Head of caudate nucleus (tissue), 42 donors: ENCODE data around the gene DCLK2.
A peak's percentile ranks its signal among the peaks of the same experiment; 100 is the strongest.

Experiments used
- DNase-seq, 42 donors: peaks; one replicate each; pipeline versions ENCODE4 v3.0.0 to v3.0.0-alpha.2; 2020 to 2021; ENCODE audit warnings: mixed read lengths in 7 of 42
- intact Hi-C: fragments of 100-400 bp; cut with DNase I; formaldehyde crosslinking; loops from one replicate; pipeline ENCODE4 v1.15.0; 2022

Gene DCLK2

DNA sequence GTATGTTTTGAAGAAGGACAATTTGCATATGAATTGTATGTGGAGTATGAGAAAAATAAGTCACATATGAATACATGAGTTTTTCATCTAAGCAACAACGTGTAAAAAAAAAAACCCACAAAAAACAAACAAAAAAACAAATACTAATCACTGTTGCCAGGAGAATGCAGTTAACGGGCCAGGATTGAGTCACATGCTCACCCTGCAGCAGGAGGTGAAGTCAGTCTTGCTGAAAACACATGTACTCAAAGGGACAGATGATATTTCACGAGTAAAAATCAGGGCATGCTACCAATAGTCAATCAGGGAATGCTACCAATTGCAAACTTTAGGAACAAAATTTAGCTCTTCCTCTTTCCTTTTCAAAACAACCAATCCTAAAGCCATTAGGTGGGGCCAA is 10.4 kb upstream of the DCLK2 start:
- no peak for DNase-seq
- intact Hi-C loops: no loop called here

DNA sequence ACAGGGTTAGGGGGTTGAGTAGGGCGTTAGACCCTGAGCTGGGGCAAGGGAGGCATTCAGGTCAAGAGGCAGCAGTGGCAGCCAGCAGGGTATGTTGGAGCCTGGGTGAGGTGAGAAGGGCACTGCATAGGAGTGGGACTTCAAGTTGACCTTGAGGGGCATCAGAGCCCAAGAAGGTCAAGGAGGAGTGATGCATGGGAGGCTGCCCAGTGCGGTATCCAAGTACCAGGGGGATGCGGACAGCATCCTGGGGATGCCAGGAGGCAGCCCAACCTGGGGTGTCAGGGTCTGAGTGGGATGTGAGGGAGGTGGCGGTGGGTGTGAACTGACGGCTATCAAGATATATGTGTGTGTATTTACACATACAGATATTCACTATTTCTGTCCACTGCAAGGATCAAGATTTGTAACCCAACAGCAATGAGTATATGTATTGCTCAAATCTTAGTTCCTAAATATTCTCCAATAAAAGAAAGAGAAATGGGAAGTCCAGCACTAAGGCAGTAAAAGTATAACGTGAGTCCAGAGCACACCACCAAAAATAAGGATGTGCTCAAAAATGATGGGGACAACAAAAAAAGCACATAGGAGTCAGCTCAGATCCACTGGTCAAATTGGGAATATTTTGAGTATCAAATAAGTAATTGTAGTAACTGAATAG is 9.8 kb upstream of the DCLK2 start:
- no peak for DNase-seq
- intact Hi-C loops: no loop called here

DNA sequence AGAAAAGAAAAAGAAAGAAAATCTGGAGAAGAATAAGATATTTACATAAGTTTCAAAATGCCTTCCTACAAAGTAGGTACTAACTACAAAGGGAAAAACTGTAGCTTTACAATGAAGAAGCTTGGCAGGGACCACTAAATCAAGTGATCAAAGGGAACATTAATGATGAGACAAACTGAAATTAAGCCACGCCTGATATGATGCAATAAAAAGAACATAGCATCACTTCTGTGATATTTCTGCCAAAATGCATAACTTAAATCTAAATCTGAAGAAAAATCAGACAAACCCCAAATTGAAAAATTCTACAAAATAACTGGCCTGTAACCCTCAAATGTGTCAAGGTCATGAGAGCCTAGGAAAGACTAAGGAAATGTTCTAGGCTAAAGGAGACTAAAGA is 8.9 kb upstream of the DCLK2 start:
- intact Hi-C loops: no loop called here

DNA sequence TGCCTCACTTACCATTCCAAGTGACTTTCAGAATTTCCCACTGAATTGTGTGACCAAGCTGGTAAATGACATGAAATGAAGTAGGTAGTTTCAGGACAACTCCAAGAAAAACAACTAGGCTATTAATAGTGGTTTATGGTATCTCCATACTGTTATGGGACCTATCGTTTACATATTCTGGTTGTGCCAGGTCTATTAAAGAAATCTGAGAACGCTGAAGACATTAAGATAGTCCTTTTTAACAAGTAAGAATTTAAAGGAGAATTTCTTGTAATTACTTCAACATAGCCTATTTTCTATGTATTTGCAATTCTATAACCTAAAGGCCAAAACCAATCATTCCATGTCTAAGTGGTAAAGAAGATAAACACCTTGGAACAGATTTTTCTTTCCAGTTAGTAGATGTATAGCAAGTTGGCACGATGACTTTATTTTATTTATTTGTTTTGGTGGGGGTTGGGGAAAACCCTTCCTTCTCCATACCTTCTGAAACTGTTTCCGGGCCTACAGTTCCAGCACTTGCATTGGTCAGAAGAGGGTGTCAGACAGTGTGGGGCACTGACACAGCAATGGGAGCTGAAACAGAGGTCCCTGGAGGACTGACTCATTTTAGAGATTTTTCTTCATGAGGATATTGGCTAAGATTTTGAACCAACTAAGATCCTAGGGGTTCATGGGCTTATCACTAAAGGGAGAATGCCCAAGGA is 7.6 kb upstream of the DCLK2 start:
- intact Hi-C loops: loop anchor here (10.0 kb wide), 1 partner anchor 144 kb away; no protein-coding TSS in a partner anchor
- no peak for DNase-seq

More for the DNA sequence above, 8.9 kb upstream of the DCLK2 start:
- no peak for DNase-seq

DNA sequence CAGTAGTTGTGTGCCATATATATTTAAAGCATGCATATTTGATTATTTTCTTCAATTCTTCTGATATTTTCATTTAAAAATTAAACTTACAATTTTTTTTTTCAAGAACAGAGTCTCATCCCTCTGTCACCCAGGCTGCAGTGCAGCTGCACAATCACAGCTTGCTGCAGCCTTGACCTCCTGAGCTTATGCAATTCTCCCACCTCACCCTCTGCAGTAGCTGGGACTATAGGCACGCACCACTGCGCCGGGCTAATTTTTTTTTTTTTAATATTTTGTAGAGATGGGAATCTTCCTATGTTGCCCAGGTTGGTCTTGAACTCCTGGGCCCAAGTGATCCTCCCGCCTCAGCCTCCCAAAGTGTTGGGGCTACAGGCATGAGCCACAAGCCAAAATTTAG is 5.8 kb upstream of the DCLK2 start:
- intact Hi-C loops: loop anchor here (10.0 kb wide), 1 partner anchor 142 kb away; no protein-coding TSS in a partner anchor
- no peak for DNase-seq

DNA sequence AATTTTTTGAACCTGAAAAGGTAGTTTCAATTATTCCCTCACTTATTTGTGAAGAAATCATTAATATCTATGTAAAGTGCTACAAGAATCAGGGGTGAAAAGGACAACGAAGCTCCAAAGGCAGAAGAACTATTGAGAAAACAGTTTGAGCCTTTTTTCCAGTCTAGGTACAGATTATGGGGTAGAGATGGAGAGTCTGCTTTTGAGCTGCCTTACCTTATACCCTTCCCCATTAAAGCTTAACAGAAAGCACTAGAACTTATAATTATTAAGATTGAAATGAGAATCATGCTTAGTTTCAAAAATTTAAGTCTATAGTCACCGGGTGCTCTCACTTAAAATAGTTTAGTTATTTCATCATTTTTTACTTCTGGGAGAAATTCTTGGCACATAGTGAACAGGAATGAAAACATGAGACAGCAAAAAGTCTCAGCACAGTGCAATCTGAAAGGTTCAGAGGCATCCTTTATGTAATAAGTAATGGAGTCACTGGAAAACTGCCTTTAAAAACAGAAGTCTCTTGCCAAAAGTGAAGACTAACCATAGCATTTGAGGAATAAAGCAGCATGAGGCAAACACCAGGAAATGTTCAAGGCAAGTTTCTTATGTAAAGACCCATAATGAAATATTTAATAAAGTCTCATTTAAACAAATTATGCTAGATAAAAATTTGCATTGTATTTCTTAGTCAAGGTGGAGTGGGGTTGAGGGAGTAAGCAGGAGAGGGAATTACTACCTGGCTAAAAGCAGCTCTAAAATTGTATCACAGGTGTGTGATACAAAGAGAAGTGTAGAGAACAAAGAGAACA is 5.1 kb upstream of the DCLK2 start:
- intact Hi-C loops: loop anchor here (10.0 kb wide), 1 partner anchor 142 kb away; no protein-coding TSS in a partner anchor
- DNase-seq: no peak

DNA sequence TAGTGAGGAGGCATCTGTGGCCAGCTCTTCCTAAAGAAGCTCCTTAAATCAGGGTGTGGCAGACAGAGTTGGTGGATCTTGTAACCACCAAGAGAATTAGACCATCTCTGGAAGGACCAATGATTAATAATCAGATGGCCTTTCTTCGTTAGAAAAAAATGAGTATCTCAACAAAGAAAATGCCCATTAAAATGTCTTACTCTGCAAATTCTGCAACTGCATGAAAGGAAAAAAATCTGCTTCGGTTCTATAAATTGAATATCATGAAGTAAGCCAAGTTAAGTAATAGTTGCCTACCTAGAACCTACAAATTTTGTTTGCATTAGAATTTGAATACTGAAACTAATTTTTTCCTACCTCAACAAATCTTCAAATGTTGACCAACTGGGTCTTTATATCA is 4.2 kb upstream of the DCLK2 start:
- intact Hi-C loops: loop anchor here (10.0 kb wide), 1 partner anchor 141 kb away; no protein-coding TSS in a partner anchor
- no peak for DNase-seq

DNA sequence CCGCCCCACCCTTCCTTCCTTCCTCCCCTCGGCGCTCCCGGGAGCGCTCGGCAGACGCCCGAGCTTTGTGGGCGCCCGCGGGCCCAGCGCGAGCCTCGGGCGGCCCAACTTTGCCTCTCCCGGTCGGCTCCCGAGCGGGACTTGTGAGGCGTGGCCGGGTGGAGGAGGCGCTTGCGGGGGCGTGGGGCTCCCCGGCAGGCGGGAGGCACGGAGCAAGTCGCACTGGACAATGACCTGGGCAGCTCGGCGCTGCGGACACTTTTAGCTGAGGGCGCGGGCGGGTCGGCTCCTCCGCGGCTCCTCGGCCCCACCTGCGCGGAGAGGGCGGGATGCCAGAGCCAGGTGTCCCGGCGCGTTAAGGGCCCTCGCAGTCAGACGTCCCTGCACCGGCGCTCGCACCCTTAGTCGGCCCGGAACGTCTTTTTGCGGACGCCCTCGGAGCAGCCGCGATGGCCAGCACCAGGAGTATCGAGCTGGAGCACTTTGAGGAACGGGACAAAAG is 385 bp downstream of the DCLK2 start:
- DNase-seq: peak in 23 of 42 donors; percentile 13 to 68 (median 39)
- intact Hi-C loops: loop anchor here (10.0 kb wide), 1 partner anchor 136 kb away; no protein-coding TSS in a partner anchor

DNA sequence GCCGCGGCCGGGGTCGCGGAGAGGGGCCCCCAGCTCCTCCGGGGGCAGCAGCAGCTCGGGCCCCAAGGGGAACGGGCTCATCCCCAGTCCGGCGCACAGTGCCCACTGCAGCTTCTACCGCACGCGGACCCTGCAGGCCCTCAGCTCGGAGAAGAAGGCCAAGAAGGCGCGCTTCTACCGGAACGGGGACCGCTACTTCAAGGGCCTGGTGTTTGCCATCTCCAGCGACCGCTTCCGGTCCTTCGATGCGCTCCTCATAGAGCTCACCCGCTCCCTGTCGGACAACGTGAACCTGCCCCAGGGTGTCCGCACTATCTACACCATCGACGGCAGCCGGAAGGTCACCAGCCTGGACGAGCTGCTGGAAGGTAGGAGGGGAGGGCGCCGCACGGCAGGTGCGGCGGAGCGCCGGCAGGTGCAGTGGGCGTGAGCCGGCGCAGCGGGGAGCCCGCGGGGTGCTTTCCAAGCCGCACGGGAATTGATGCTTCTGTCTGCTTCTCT is 886 bp downstream of the DCLK2 start:
- intact Hi-C loops: loop anchor here (10.0 kb wide), 1 partner anchor 136 kb away; no protein-coding TSS in a partner anchor
- peak in 39 of 42 donors; percentile 11 to 65 (median 40) for DNase-seq

DNA sequence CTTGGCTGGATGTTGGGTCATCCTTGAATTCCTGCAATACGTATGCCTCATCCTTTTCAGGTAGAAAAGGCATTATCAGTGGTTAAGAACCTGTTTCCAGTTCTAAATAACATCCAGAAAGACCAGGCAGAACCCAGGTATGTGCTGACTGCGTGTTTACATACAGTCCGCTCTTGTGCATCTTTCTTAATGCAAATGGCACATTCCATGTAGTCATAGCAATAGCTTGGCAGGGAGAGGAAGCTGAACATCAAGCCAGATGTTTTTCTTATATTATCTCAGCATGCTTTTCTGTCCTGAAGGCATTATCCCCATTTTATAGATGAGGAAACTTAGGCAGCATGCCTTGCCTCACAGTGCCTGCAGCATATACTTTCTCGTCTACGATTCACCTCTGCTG is 2.1 kb downstream of the DCLK2 start:
- intact Hi-C loops: no loop called here

DNA sequence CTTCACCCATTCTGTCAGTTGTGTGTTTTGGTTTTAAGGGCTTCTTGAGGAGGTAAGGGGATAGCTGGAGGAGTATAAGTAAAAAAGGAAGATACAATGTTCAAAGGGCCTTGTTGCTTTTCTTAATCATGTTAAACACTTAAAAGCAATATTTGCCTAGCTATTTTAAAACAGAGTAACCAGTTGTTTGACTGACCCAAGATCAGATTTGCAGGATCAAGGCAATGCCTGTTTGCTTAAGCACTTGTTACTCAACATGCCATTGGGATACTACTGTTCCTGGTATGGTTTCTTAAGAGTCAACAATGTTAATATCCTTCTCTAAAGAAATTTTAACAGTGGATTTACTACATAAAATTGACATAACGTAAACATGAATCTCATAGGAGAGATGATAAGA is 2.6 kb downstream of the DCLK2 start:
- DNase-seq: no peak
- intact Hi-C loops: no loop called here

More for the DNA sequence above, 2.1 kb downstream of the DCLK2 start:
- no peak for DNase-seq

DNA sequence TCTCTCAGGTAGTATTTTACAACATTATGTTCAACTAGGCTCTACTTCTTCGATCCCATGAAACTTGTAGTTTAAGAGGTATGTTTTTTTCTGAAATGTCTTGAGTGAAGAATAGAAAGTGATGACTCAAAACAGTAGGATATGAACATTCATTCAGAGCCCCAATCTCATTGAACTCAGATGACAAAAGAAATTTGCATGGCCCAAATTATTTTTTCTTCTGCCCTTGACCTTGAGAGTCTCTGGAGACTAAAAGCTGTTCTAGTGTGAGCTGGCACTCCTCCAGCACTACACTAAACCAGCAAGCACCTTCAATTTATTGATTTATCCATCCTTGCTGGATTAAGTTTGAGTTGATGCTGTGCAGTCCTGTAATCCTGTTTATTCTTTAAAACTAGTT is 4.0 kb downstream of the DCLK2 start:
- intact Hi-C loops: no loop called here
- DNase-seq: peak in 1 of 42 donors; percentile 7

DNA sequence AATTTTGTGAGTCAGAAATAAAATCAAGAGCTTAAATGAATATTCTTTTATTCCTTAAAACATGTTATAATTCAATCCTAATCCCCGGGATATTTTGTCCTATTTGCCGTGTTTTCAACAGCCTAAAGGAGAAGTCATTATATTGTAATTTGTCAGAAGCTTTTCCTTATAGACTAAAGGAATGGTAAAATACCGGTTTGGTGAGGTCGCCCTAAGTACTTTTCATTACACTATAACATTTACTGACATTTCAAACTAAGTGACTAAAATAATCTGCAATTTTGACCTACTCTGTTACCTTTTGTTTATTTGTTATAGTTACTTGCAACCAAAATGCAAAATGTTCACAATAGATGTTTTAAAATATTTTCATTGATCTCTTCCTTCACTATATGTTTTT is 8.8 kb downstream of the DCLK2 start:
- intact Hi-C loops: no loop called here
- DNase-seq: no peak

DNA sequence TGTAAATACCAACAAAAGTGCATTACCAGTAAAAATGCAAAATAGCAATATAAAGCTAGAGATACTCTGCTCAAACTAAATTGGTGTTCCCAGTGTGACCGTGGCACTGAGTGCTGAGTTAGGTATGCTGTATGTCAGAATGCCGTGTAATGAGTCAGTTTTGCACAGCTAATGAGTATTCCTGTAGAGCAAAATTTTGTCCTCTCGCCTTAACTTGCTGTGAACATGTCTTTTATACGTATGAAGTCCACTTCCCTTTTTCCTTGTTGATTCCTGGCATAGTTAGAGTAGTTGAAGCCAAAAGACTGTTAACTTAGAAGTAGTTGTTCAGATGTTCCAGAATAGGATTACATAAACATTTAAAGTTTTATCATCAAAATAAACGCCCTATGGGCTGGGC is 11.5 kb downstream of the DCLK2 start:
- intact Hi-C loops: no loop called here
- no peak for DNase-seq

DNA sequence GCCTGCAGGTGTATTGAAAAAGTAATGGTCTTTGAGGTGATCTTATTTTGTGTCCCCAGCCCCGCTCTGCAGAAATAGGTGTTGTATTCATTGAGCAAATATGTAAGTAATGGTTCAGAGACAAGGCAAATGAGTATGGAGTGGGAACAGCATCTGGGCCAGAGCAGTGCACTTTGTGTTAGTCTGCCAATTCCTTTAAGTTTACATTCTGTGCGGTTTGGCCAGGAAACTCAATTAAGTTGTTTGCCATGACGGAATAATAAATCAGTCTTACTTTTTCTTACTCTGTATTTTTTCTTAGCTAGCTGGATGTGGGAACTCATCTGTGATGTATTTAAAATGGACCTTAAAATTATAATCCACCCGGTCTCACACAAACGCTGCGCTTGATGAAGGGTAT is 12.6 kb downstream of the DCLK2 start:
- intact Hi-C loops: no loop called here

DNA sequence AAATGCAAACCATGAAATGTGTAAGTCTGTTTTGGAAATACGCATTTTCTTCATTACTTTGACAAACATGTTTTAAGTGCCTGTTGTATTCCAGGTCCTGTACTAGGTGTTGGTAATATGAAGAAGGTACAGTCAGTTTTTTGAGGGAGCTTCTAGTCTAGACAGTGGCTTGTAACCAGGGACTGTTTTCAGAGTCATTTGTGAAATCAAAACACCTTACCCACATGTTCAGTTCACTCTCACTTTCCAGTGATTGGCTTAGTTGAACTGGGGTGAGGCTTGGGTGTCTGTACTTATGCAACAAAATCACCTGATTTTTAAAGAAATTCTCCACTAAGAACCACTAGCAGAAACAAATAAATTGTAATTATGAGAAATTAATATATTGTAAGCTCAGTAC is 16.4 kb downstream of the DCLK2 start:
- intact Hi-C loops: no loop called here
- DNase-seq: no peak

More for the DNA sequence above, 12.6 kb downstream of the DCLK2 start:
- no peak for DNase-seq

DNA sequence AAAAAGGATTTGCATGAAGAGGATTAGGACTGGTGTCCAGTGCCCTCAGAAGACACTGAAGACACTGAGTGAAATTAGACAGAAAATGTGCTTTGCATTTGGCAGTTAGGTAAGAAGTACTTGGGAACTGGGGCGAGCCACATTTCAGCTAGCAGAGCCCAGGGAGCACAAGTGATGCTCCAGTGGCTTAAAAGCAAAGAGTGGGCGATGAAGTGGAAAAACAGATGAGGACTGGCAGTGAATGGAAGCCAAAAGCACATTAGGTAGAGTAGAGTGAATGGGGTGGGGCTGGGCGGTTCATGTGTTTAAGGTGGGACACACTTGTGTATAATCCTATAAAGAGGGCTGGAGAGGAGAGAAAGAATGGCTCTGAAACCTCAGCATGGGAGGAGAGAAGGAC is 18.4 kb downstream of the DCLK2 start:
- intact Hi-C loops: no loop called here

DNA sequence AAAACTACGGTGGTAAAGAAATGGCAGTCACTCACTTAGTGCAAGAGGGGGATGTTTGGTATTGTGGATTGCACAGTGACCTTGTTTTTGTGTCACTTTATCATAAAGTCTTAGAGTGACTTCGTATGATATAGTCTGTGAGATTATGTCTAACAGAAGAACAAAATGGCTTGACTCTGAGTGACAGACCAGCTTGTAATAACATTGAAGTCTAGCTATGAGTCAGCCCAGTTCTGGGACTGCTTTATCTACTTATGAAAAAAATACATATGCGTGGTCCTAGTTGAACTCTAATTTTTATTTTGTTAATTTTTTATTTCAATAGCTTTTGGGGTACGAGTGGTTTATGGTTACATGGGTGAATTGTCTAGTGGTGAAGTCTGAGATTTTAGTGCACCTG is 20.0 kb downstream of the DCLK2 start:
- intact Hi-C loops: no loop called here

More for the DNA sequence above, 18.4 kb downstream of the DCLK2 start:
- peak in 3 of 42 donors; percentile 12 to 55 (median 43) for DNase-seq

DNA sequence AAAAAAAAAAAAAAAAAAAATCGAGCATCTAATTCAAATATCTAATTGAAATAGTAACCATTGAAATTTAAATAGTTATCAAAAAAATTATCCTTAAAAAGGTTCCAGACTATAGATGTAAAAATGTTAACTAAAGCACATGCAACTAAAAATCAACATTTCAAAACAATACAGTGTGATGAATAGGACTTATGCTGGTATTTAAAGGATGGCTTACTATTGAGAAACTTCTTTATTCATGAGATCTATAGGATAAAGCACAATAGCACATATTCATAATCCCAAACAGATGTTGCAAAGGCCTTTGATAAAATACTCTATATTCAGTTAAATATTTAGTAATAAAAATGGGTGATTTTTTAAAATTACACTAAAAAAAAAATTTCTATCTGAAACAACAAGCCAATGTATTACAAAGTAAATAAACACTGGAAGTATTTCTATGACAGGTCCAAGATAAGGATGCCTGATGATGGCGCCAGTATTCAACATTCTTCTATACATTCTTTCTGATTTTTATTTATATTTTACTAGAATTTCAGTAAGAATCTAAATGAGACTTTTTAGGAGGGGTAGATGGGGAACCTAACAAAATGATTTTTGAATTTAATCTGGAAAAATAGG is 26.3 kb downstream of the DCLK2 start:
- intact Hi-C loops: no loop called here
- no peak for DNase-seq

More for the DNA sequence above, 20.0 kb downstream of the DCLK2 start:
- no peak for DNase-seq
